SK-N-SH treated with all-trans-retinoic acid at 6 μM for 48 hours (cell line): ENCODE measurements around the gene MED8.

Experiments used
- ARNTL ChIP-seq: fragments of 450-650 bp; formaldehyde crosslinking; IDR thresholded peaks from 2 replicates; pipeline ENCODE4 v1.5.0; 2020; ENCODE audit warnings: low read depth, mild to moderate bottlenecking, moderate library complexity, borderline replicate concordance
- BACH2 ChIP-seq: fragments of 250-450 bp; sonication (Bioruptor Pico); IDR thresholded peaks from 2 replicates; pipeline ENCODE4 v1.9.0; 2021; ENCODE audit warnings: mild to moderate bottlenecking, borderline replicate concordance
- ESRRG ChIP-seq: fragments of 250-450 bp; sonication (Bioruptor Pico); IDR thresholded peaks from 2 replicates; pipeline ENCODE4 v1.6.1; 2021; ENCODE audit warnings: mild to moderate bottlenecking
- GLIS3 ChIP-seq: fragments of 250-450 bp; sonication (Bioruptor Pico); IDR thresholded peaks from 2 replicates; pipeline ENCODE4 v1.5.0; 2020; ENCODE audit warnings: mild to moderate bottlenecking, moderate library complexity
- ISL1 ChIP-seq: fragments of 250-450 bp; sonication (Bioruptor Pico); IDR thresholded peaks from 2 replicates; pipeline ENCODE4 v2.1.2; 2022; ENCODE audit warnings: mild to moderate bottlenecking, moderate library complexity
- TOX ChIP-seq: fragments of 250-450 bp; sonication (Bioruptor Pico); IDR thresholded peaks from 2 replicates; pipeline ENCODE4 v1.8.0; 2021; ENCODE audit warnings: mild to moderate bottlenecking, moderate library complexity, borderline replicate concordance
- ZFP3 ChIP-seq: fragments of 250-450 bp; sonication (Bioruptor Pico); IDR thresholded peaks from 2 replicates; pipeline ENCODE4 v1.5.0; 2020; ENCODE audit warnings: mild to moderate bottlenecking, moderate library complexity
- ZFP30 ChIP-seq: fragments of 450-650 bp; formaldehyde crosslinking; IDR thresholded peaks from 2 replicates; pipeline ENCODE4 v1.5.0; 2022; ENCODE audit warnings: mild to moderate bottlenecking, moderate library complexity
- TF ChIP-seq, protein P1 (sequence below): fragments of 250-450 bp; sonication (Bioruptor Pico); IDR thresholded peaks from 2 replicates; pipeline ENCODE4 v1.8.0; 2020; ENCODE audit warnings: mild to moderate bottlenecking, moderate library complexity, borderline replicate concordance
- TF ChIP-seq, protein P2 (sequence below): fragments of 250-450 bp; sonication (Bioruptor Pico); IDR thresholded peaks from 2 replicates; pipeline ENCODE4 v1.5.0; 2020; ENCODE audit warnings: mild to moderate bottlenecking, moderate library complexity
- TF ChIP-seq, protein P3 (sequence below): fragments of 250-450 bp; sonication (Bioruptor Pico); IDR thresholded peaks from 2 replicates; pipeline ENCODE4 v1.8.0; 2021; ENCODE audit warnings: low read depth, mild to moderate bottlenecking, moderate library complexity, borderline replicate concordance

DNA sequence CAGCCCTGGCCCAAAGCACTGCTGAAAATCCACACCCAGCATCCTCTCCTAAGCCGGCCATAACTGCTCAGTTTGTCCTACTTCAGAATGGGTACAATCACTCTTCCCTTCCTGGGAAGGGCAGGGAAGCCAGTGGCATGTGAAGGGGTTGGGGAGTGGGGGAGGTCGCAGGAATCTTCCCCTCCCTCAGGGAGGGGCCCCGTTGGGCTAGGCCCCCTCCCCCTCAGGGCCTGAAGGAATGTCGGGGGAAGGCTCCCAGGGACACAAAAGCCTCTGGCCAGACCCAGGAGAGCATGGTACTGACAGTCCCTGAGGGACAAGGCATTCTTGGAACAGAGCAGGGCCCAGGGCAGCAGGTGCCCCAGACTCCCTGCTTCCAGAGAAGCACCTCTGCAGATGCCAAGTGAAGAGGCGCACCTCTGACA, 23.0 kb downstream of the MED8 start:
- TF ChIP-seq ZFP30 (CRISPR knock-in tag) (no peak), ISL1 (CRISPR knock-in tag) (no peak), GLIS3 (CRISPR knock-in tag) (no peak), ARNTL (CRISPR knock-in tag) (no peak), ZFP3 (CRISPR knock-in tag) (no peak), TOX (CRISPR knock-in tag) (no peak), BACH2 (CRISPR knock-in tag) (no peak), ESRRG (no peak)
- TF ChIP-seq, protein P1, sequence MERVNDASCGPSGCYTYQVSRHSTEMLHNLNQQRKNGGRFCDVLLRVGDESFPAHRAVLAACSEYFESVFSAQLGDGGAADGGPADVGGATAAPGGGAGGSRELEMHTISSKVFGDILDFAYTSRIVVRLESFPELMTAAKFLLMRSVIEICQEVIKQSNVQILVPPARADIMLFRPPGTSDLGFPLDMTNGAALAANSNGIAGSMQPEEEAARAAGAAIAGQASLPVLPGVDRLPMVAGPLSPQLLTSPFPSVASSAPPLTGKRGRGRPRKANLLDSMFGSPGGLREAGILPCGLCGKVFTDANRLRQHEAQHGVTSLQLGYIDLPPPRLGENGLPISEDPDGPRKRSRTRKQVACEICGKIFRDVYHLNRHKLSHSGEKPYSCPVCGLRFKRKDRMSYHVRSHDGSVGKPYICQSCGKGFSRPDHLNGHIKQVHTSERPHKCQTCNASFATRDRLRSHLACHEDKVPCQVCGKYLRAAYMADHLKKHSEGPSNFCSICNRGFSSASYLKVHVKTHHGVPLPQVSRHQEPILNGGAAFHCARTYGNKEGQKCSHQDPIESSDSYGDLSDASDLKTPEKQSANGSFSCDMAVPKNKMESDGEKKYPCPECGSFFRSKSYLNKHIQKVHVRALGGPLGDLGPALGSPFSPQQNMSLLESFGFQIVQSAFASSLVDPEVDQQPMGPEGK (CRISPR knock-in tag): no peak
- TF ChIP-seq, protein P2, sequence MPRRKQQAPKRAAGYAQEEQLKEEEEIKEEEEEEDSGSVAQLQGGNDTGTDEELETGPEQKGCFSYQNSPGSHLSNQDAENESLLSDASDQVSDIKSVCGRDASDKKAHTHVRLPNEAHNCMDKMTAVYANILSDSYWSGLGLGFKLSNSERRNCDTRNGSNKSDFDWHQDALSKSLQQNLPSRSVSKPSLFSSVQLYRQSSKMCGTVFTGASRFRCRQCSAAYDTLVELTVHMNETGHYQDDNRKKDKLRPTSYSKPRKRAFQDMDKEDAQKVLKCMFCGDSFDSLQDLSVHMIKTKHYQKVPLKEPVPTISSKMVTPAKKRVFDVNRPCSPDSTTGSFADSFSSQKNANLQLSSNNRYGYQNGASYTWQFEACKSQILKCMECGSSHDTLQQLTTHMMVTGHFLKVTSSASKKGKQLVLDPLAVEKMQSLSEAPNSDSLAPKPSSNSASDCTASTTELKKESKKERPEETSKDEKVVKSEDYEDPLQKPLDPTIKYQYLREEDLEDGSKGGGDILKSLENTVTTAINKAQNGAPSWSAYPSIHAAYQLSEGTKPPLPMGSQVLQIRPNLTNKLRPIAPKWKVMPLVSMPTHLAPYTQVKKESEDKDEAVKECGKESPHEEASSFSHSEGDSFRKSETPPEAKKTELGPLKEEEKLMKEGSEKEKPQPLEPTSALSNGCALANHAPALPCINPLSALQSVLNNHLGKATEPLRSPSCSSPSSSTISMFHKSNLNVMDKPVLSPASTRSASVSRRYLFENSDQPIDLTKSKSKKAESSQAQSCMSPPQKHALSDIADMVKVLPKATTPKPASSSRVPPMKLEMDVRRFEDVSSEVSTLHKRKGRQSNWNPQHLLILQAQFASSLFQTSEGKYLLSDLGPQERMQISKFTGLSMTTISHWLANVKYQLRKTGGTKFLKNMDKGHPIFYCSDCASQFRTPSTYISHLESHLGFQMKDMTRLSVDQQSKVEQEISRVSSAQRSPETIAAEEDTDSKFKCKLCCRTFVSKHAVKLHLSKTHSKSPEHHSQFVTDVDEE (CRISPR knock-in tag): no peak
- TF ChIP-seq, protein P3, sequence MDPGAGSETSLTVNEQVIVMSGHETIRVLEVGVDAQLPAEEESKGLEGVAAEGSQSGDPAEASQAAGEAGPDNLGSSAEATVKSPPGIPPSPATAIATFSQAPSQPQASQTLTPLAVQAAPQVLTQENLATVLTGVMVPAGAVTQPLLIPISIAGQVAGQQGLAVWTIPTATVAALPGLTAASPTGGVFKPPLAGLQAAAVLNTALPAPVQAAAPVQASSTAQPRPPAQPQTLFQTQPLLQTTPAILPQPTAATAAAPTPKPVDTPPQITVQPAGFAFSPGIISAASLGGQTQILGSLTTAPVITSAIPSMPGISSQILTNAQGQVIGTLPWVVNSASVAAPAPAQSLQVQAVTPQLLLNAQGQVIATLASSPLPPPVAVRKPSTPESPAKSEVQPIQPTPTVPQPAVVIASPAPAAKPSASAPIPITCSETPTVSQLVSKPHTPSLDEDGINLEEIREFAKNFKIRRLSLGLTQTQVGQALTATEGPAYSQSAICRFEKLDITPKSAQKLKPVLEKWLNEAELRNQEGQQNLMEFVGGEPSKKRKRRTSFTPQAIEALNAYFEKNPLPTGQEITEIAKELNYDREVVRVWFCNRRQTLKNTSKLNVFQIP: no peak
